ENCODE results near the gene QARS1.

- TF ChIP-seq, protein P1, sequence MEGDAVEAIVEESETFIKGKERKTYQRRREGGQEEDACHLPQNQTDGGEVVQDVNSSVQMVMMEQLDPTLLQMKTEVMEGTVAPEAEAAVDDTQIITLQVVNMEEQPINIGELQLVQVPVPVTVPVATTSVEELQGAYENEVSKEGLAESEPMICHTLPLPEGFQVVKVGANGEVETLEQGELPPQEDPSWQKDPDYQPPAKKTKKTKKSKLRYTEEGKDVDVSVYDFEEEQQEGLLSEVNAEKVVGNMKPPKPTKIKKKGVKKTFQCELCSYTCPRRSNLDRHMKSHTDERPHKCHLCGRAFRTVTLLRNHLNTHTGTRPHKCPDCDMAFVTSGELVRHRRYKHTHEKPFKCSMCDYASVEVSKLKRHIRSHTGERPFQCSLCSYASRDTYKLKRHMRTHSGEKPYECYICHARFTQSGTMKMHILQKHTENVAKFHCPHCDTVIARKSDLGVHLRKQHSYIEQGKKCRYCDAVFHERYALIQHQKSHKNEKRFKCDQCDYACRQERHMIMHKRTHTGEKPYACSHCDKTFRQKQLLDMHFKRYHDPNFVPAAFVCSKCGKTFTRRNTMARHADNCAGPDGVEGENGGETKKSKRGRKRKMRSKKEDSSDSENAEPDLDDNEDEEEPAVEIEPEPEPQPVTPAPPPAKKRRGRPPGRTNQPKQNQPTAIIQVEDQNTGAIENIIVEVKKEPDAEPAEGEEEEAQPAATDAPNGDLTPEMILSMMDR (IDR thresholded peaks at IDR 0.05): no peak
- no peak for TF ChIP-seq POLR2A (IDR thresholded peaks at IDR 0.05)
Measured at GRCh38 chr3:49120096-49120437, 15.5 kb upstream of the QARS1 start.

Measured in testis (tissue), 2 donors.